ENCODE results near the gene SMG6. TPM values are rescaled to one million over a fixed set of nuclear protein-coding genes. Genes with fewer than 3 reads are reported as not detected.

Gene SMG6
- total and polyA plus RNA-seq, 2 donors (not counting 3 experiments of a cell fraction or from before 2014, with no cell fraction given), result 40.1 to 42.2 TPM

GRCh38 chr17:2019723-2020122, 283.9 kb downstream of the SMG6 start:
- Histone ChIP-seq H3K27ac (ENCODE audit: insufficient read depth, low read depth, low read length) (no peak overlapping the region), H3K4me1 (ENCODE audit: control insufficient read depth, extremely low read depth, insufficient read depth, low read length) (peaks cover 15% of the 10 kb centered on the region), H3K9ac (replicated peaks; ENCODE audit: extremely low read depth, insufficient read depth, low read length) (no peak overlapping the region), H4K20me1 (replicated peaks; ENCODE audit: control insufficient read depth, extremely low read depth, insufficient read depth, low read length) (no peaks in the 10 kb centered on the region), H3K9me3 (replicated peaks; ENCODE audit: control insufficient read depth, insufficient read depth, low read length) (no peaks in the 10 kb centered on the region), H2AFZ (ENCODE audit: low read depth, low read length) (no peak overlapping the region), H3K4me3 (replicated peaks in 1 of 3; ENCODE audit: insufficient read depth in 1 of 3, low read depth in 1 of 3, low read length in 3 of 3) (no peak overlapping the region), H3K27me3 (ENCODE audit: control insufficient read depth in 2 of 2, insufficient read depth in 2 of 2, low read length in 2 of 2) (peaks cover 16 to 28% of the 10 kb centered on the region in 2 experiments), H3K4me2 (ENCODE audit: insufficient read depth, low read length) (no peak overlapping the region), H3K79me2 (ENCODE audit: control insufficient read depth, insufficient read depth, low read length) (no peaks in the 10 kb centered on the region), H3K9me1 (replicated peaks; ENCODE audit: control insufficient read depth, extremely low read depth, insufficient read depth, low read length) (no peaks in the 10 kb centered on the region), H3K36me3 (ENCODE audit: control insufficient read depth in 2 of 2, extremely low read depth in 1 of 2, insufficient read depth in 2 of 2, low read length in 2 of 2) (no peaks in the 10 kb centered on the region)
- intact Hi-C loops (cut with micrococcal nuclease) (no loop called here), dilution Hi-C loops (cut with MboI; ENCODE audit: extremely low pct_ligation_motif_present, low sequenced_read_pairs) (no loop called here)
- DNase-seq (ENCODE audit: low read depth, low spot score), result no peak
- BruUV-seq (replicated peaks), result no TSS peak
- POLR2A ChIA-PET, result no interaction called here
- CTCF ChIA-PET, result interaction anchor here (1.5 to 2.8 kb wide), 3 partner anchors 105 to 127 kb away, joined by 4 to 23 read pairs (median 8); no protein-coding TSS in a partner anchor
- TF ChIP-seq CTCF (IDR thresholded peaks at IDR 0.05; ENCODE audit: extremely low read depth in 1 of 2, insufficient read depth in 1 of 2, low read depth in 1 of 2, low read length in 2 of 2), result no peak
- no peak for TF ChIP-seq MYC (IDR thresholded peaks at IDR 0.05; ENCODE audit: low read depth, low read length)
- TF ChIP-seq GATA2 (IDR thresholded peaks at IDR 0.05; ENCODE audit: insufficient read depth, insufficient read length, low read depth, low read length), result no peak
- TF ChIP-seq EZH2 (IDR thresholded peaks at IDR 0.05; ENCODE audit: borderline replicate concordance, low read depth, low read length, severe bottlenecking), result no peak
- no peak for TF ChIP-seq FOS (IDR thresholded peaks at IDR 0.05; ENCODE audit: borderline replicate concordance, insufficient read depth, low read length)
- TF ChIP-seq POLR2A (IDR thresholded peaks at IDR 0.05; ENCODE audit: low read depth, low read length), result no peak
- TF ChIP-seq JUN (IDR thresholded peaks at IDR 0.05; ENCODE audit: borderline replicate concordance, insufficient read depth, insufficient read length, low read depth), result no peak
- no peak for TF ChIP-seq POLR2AphosphoS5 (IDR thresholded peaks at IDR 0.05; ENCODE audit: insufficient read depth, low read depth, low read length)
- no peak for TF ChIP-seq MAX (IDR thresholded peaks at IDR 0.05; ENCODE audit: insufficient read depth, insufficient read length)
- no peak for FAIRE-seq
